ENCODE data around the gene DUSP14. TPM values are rescaled to one million over a fixed set of nuclear protein-coding genes. Genes with fewer than 3 reads are reported as not detected.

Gene DUSP14
- total RNA-seq, 1 experiment from 2014 or later: 22.4 TPM

DNA sequence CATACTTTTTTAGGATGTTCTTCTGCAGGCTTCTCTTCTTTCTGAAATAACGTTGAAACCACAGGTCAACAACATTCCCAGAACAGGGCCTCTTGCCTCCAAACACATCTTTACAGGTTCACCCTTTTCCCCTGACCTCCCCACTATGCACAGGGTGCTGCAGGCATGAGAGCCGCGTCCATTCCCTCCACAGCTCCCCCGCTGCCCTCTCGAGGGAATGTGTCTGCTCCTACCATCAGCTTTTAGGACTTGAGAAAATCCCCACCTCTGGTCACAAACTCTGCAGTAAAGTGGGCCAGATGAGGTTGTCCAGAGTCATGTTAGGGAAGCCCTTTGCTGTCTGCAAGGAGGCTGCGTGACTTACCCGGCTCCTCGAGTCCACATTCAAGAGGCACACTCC is 30.5 kb downstream of the DUSP14 start:
- ATAC-seq (peak; percentile 57), DNase-seq (ENCODE audit: low spot score) (no peak)
- H3K36me3 Mint-ChIP-seq: peaks cover 25% of the 10 kb centered on the region
- H3K9me3 Mint-ChIP-seq: no peaks in the 10 kb centered on the region
- no peaks in the 10 kb centered on the region; the same call in 1 of the 2 replicates for H3K27me3 Mint-ChIP-seq (ENCODE audit: low read depth)
- no peak overlapping the region for H3K4me3 Mint-ChIP-seq
- no peaks in the 10 kb centered on the region for H3K4me1 Mint-ChIP-seq
- TF ChIP-seq EMX1 (CRISPR knock-in tag; IDR thresholded peaks at IDR 0.05) (no peak), KAT7 (CRISPR knock-in tag; IDR thresholded peaks at IDR 0.05; ENCODE audit: borderline replicate concordance) (no peak), CBFB (CRISPR knock-in tag; IDR thresholded peaks at IDR 0.05; ENCODE audit: low read depth) (no peak), SP1 (CRISPR knock-in tag; conservative IDR thresholded peaks at IDR 0.05) (no peak), USF2 (CRISPR knock-in tag; IDR thresholded peaks at IDR 0.05) (no peak), ZNF396 (CRISPR knock-in tag; IDR thresholded peaks at IDR 0.05; ENCODE audit: borderline replicate concordance) (no peak), RELA (CRISPR knock-in tag; IDR thresholded peaks at IDR 0.05; ENCODE audit: borderline replicate concordance) (no peak), NR3C1 (CRISPR knock-in tag; conservative IDR thresholded peaks at IDR 0.05; ENCODE audit: low read depth) (no peak), ZBTB43 (CRISPR knock-in tag; IDR thresholded peaks at IDR 0.05) (no peak), ZNF317 (CRISPR knock-in tag; IDR thresholded peaks at IDR 0.05; ENCODE audit: borderline replicate concordance, low read depth) (no peak), JUN (CRISPR knock-in tag; IDR thresholded peaks at IDR 0.05) (no peak), SOX15 (CRISPR knock-in tag; IDR thresholded peaks at IDR 0.05) (no peak), ZNF416 (CRISPR knock-in tag; IDR thresholded peaks at IDR 0.05) (no peak)
- TF ChIP-seq, protein P1, sequence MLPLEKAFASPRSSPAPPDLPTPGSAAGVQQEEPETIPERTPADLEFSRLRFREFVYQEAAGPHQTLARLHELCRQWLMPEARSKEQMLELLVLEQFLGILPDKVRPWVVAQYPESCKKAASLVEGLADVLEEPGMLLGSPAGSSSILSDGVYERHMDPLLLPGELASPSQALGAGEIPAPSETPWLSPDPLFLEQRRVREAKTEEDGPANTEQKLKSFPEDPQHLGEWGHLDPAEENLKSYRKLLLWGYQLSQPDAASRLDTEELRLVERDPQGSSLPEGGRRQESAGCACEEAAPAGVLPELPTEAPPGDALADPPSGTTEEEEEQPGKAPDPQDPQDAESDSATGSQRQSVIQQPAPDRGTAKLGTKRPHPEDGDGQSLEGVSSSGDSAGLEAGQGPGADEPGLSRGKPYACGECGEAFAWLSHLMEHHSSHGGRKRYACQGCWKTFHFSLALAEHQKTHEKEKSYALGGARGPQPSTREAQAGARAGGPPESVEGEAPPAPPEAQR (CRISPR knock-in tag; IDR thresholded peaks at IDR 0.05): no peak
- TF ChIP-seq, protein P2, sequence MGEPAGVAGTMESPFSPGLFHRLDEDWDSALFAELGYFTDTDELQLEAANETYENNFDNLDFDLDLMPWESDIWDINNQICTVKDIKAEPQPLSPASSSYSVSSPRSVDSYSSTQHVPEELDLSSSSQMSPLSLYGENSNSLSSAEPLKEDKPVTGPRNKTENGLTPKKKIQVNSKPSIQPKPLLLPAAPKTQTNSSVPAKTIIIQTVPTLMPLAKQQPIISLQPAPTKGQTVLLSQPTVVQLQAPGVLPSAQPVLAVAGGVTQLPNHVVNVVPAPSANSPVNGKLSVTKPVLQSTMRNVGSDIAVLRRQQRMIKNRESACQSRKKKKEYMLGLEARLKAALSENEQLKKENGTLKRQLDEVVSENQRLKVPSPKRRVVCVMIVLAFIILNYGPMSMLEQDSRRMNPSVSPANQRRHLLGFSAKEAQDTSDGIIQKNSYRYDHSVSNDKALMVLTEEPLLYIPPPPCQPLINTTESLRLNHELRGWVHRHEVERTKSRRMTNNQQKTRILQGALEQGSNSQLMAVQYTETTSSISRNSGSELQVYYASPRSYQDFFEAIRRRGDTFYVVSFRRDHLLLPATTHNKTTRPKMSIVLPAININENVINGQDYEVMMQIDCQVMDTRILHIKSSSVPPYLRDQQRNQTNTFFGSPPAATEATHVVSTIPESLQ (CRISPR knock-in tag; IDR thresholded peaks at IDR 0.05): no peak
- TF ChIP-seq, protein P3, sequence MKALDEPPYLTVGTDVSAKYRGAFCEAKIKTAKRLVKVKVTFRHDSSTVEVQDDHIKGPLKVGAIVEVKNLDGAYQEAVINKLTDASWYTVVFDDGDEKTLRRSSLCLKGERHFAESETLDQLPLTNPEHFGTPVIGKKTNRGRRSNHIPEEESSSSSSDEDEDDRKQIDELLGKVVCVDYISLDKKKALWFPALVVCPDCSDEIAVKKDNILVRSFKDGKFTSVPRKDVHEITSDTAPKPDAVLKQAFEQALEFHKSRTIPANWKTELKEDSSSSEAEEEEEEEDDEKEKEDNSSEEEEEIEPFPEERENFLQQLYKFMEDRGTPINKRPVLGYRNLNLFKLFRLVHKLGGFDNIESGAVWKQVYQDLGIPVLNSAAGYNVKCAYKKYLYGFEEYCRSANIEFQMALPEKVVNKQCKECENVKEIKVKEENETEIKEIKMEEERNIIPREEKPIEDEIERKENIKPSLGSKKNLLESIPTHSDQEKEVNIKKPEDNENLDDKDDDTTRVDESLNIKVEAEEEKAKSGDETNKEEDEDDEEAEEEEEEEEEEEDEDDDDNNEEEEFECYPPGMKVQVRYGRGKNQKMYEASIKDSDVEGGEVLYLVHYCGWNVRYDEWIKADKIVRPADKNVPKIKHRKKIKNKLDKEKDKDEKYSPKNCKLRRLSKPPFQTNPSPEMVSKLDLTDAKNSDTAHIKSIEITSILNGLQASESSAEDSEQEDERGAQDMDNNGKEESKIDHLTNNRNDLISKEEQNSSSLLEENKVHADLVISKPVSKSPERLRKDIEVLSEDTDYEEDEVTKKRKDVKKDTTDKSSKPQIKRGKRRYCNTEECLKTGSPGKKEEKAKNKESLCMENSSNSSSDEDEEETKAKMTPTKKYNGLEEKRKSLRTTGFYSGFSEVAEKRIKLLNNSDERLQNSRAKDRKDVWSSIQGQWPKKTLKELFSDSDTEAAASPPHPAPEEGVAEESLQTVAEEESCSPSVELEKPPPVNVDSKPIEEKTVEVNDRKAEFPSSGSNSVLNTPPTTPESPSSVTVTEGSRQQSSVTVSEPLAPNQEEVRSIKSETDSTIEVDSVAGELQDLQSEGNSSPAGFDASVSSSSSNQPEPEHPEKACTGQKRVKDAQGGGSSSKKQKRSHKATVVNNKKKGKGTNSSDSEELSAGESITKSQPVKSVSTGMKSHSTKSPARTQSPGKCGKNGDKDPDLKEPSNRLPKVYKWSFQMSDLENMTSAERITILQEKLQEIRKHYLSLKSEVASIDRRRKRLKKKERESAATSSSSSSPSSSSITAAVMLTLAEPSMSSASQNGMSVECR (CRISPR knock-in tag; IDR thresholded peaks at IDR 0.05; ENCODE audit: borderline replicate concordance): no peak
- TF ChIP-seq, protein P4, sequence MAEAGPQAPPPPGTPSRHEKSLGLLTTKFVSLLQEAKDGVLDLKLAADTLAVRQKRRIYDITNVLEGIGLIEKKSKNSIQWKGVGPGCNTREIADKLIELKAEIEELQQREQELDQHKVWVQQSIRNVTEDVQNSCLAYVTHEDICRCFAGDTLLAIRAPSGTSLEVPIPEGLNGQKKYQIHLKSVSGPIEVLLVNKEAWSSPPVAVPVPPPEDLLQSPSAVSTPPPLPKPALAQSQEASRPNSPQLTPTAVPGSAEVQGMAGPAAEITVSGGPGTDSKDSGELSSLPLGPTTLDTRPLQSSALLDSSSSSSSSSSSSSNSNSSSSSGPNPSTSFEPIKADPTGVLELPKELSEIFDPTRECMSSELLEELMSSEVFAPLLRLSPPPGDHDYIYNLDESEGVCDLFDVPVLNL (CRISPR knock-in tag; IDR thresholded peaks at IDR 0.05; ENCODE audit: borderline replicate concordance, low read depth): no peak
- no peak overlapping the region for H3K27ac Mint-ChIP-seq
- POLR2A ChIA-PET: no interaction called here
- CTCF ChIA-PET: interaction anchor here (0.6 to 2.0 kb wide), 3 partner anchors 161 to 355 kb away, joined by 3 to 5 read pairs (median 4); no protein-coding TSS in a partner anchor

All from WTC11 (cell line).